ENCODE measurements around the gene PSMD8.
"Not testable (repeated sequence)": the region's sequence is repeated elsewhere in the genome, so short reads cannot be mapped to it uniquely, and the experiment has no call there.

Gene PSMD8

DNA sequence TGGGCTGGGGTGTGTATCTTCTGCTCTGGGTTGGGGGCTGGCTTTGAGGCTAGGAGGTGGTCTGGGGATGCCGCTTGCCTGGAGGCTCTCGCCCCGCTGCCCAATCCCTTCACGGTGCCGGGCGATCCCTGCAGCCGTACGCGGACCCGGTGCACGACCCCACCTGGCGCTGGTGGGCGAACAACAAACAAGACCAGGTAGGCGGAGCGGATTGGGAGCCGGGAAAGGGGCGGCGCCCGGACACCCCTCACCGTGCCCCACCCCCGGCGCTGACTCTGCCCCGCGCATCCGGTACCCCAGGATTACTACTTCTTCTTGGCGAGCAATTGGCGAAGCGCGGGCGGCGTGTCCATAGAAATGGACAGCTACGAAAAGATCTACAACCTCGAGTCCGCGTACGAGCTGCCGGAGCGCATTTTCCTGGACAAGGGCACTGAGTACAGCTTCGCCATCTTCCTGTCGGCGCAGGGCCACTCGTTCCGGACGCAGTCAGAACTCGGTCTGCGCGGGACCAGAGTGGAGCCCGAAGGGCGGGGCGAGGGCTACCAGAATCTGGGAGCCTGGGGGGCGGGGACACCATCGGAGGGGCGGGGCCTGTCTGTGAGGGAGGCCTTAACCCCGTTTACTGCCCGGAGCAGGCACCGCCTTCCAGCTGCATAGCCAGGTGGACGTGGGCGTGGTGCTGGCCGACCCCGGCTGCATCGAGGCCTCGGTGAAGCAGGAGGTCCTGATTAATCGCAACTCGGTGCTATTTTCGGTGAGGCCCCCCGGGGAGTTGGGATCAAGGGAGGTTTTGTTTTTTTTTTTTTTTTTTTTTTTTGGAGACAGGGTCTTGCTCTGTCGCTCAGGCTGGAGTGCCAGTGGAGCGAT lies 12.1 kb upstream of the PSMD8 start:
- DNase-seq, result peak; percentile 55

GRCh38 chr19:38362946-38363688 lies 11.3 kb upstream of the PSMD8 start:
- not testable (repeated sequence) for DNase-seq

DNA sequence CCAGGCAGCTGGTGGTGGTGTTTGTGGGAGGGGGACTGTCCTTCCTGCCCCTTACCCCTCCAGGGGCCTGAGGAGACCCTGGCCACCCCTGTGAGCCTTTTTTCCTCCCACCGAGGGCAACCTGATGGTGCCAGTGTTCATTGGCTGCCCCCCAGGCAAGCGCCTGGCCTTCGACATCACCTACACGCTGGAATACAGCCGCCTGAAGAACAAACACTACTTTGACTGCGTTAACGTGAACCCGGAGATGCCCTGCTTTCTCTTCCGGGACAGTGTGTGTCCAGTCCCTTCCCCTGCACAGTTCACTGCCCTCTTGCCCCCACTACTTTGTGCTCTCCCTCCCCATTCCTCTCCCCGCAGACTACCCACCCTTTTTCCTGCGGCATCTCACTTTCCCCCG lies 7.3 kb upstream of the PSMD8 start:
- DNase-seq, result no peak

GRCh38 chr19:38369584-38369983 lies 4.8 kb upstream of the PSMD8 start:
- no peak for DNase-seq

DNA sequence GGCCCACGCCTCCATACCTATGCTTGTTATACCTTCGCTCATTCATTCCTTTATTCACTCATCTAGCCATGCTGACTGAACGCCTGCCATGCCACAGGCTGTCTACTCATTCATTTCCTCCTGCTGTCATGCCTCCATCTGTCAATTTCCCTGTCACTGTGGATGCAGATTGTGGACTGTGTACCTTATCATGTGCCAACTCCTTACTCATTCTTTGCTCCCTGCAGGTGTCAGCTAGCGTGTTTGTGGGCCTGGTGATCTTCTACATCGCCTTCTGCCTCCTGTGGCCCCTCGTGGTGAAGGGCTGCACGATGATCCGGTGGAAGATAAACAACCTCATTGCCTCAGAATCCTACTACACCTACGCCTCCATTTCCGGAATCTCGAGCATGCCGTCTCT lies 4.1 kb upstream of the PSMD8 start:
- DNase-seq, result no peak

GRCh38 chr19:38371081-38371480 lies 3.3 kb upstream of the PSMD8 start:
- DNase-seq, result no peak

- DNase-seq, result no peak
Measured at GRCh38 chr19:38373907-38374331, 452 bp upstream of the PSMD8 start.

GRCh38 chr19:38375098-38375493 lies 725 bp downstream of the PSMD8 start:
- DNase-seq, result no peak

DNA sequence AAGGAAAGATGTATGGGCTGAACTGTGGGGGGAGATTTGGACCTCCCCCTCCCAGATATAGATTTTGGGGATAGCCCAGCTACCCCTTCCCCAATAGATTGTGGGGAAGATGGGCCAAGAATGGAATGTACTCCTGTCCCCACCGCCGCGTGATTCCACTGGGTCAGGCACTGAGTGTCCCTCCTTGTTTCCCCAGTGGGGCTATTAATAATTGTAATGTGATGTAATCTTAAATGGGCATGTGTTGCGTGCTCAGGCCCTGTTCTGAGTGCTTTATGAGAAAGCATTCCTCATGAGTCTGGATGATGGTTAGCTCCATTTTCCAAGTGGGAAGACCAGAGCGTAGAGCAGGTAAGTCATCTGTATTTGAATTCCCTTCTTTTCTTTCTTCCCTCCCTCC lies 1.4 kb downstream of the PSMD8 start:
- DNase-seq, result no peak

GRCh38 chr19:38376576-38376975 lies 2.2 kb downstream of the PSMD8 start:
- no peak for DNase-seq

GRCh38 chr19:38377052-38377451 lies 2.7 kb downstream of the PSMD8 start:
- no peak for DNase-seq

- no peak for DNase-seq
Measured at GRCh38 chr19:38378866-38379265, 4.5 kb downstream of the PSMD8 start.

DNA sequence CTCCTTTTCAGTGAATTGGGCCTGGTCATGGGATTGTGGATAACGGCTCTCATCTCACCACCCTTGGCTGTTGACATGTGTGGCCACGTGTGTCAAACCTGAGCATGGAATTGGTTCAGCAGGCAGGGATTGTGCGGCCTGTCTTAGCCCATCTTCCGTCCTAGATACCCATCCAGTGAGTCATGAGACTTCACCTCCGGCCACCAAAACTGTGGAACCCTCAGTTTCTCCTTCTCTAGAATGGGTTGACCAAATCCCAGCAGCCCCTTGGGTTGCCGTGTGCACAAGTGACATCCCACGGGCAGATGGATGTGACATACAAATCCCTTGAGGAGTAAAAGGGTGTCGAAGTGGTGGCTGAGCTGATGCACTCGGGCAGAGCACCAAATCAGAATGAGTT lies 6.8 kb downstream of the PSMD8 start:
- no peak for DNase-seq

DNA sequence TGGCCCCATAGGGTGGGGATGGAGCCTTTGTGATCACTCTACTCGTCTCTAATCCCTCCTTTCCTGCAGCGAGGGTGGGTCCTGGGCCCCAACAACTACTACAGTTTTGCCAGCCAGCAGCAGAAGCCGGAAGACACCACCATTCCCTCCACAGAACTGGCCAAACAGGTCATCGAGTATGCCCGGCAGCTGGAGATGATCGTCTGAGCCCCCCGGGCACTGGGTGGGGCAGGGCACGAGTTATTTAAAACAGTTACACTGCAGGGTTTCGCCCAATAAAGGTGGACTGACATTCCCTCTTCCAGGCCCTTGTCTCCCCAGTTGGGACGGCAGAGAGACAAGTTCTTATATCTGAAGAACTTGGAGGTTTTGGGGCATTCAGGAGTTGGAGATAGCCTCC lies 8.8 kb downstream of the PSMD8 start:
- no peak for DNase-seq

DNA sequence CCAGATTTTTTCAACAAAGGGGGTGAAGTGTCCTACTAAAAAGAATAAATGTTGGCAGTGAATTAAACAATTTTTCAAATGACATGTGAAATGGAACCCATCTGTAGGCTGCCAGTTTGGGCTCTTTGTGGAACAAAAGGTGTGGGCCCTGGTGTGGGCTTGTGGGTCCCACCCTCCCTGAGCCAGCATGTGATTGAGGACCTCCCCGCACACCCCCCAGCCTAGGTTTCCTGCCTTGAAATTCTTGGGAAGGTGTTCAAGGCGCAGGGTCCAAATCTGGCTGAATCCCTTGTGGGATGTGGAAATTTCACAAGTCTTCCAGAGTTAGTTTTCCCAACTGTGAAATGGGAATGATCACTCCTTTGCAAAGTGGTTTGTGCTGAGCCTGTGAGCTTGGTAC lies 9.4 kb downstream of the PSMD8 start:
- DNase-seq, result no peak

DNA sequence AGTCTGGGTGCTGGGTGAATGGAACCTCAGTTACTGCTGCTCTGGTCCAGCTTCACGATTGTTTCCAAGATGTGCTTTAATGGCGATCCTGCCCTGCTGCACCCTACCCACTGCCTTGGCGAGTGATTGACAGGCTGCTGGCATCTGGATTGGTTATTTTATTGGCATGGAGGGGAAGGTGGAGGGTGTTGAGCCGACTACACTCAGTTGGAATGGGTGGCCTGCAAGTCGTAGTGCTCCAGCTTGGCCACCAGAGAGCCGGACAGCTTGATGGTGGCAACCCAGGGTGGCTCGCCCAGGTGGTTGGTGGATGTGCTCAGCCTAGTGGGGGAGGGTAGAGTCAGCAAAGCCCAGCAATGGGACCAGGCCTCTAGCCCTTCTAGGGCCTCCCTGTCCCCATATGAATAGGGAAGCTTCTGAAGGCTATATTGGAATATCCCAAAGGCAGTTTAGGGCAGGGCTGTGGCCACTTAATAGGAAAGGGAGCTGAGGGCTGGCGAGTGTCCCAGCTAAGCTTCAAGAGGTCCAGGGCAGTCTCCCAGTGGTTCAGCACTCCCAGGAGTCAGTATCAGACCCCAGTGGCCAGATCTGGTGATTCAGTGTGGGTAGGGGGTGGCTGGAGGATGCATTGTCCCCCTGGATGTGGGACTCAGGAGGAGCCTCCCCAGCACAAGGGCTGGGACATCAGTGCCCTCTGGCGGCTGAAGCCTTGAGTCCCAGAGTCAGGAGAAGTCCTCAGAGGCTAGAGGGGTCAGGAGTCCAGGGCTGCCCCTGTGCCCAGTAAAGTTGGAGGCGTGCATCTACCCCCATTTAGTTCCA lies 10.0 kb downstream of the PSMD8 start:
- DNase-seq, result no peak

DNA sequence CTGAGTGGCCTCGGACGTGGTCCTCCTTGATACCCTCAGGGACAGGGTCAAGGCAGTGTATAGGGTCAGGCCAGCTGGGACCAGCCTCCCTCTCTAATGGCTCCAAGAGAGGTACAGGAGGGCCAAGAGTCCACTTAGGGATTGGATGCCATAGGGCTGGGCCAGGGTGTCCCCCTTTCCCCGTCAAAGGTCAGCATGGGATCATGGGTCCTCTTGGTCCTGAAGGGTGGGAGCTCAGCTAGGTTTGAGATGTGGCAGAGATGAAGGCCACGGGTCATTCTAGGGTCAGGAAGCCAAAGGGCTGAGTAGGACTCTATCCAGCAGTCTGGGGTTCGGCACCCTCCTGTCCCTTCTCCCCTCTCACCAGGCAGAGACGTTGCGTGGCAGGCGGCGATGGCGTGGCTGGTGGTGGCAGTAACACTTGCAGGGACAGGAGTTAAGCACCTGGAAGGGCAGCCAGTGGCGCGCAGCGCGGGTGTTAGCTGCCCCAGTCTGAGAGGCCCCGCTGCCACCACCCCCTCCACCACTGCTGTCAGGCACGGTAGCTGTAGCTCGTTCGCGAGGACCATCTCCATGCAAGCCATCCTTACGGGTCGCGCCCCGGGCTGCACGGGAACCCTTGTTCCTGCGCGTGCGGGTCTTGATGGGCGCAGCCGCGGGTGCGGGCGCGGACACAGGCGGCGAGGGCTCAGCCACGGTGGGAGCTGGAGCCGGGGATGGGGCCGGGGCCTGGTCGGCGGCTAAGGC lies 10.9 kb downstream of the PSMD8 start:
- DNase-seq, result no peak

- no peak for DNase-seq
Measured at GRCh38 chr19:38385804-38386257, 11.5 kb downstream of the PSMD8 start.

GRCh38 chr19:38386300-38386970 lies 12.1 kb downstream of the PSMD8 start:
- DNase-seq, result no peak

DNA sequence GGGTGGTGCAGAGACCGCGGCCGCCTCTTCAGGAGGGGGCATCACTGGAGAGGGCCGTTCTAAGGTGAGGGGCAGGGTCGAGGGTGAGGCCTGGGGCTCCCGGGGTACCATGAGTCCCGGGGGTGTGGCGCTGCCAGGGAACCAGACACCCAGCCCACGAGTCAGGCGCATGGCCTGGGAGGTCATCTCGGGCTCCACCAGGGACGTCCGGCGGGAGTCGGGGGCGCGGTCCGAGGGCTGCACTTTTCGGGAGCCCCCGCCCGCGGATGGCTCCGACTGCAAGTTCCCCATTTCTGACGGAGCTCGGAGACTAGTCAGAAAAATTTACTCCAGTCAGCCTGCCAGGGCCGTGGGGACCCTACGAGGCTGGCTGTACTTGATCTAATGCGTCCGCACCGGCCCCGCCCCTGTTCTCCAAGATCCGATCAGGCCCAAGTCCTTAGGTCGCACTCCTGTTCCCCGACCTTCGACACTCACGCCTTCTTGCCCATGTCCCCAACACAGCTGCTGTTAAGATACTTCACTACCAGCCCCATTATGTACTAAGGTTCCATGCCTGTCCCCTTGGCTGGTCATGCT lies 12.7 kb downstream of the PSMD8 start:
- DNase-seq, result no peak

DNA sequence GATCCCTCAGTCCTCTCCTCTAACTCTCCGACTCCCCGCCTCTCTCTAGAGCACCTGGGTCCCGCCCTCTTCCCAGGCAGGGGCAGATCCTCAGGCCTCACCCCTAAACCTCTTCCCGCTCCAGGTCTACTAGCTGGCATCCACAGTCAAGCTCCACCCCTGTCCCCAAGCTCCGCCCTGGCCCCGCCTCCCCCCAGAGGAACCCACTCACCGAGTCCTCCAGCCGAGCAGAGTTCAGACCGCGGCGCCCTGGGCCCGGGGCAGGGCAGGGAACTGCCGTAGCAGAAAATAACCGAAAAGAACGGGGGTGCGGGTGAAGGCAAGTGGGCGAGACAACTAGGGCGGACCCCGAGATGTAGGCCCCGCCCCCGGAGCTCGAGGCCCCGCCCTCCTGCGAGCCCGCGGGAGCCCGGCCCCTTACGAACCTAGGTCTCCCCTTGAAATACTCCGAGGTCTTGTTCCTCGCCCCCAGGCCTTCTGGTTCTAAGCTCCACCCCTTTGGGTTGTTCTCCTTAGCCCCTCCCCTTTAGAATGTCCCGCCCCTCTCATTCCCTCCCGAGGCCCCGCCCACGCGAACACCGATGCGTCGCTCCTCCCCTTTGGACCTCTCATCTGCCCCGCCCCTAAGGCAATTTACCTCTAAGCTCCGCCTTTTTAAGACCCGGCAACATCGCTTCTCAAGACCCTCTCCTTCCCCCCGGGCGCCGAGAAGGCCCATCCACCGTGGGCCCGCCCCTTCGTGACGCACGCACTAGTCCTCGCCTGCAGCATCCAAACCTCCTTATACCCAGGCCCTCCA lies 13.4 kb downstream of the PSMD8 start, which contains the start of gene GGN:
Gene GGN, minus strand, starts transcription at position 485 of the 799 bp plus-strand sequence. CDS start 773 bp downstream, outside the sequence.
- peak; percentile 66 for DNase-seq

Data from activated gamma-delta T cell treated with Interleukin-2 at 50 U/mL for 16 hours (primary cell).